Astrocyte (in vitro differentiated cells and primary cell): ENCODE results near the gene CYP2A7. TPM values are rescaled to one million over a fixed set of nuclear protein-coding genes. Genes with fewer than 3 reads are reported as not detected.
A peak's percentile ranks its signal among the peaks of the same experiment; 100 is the strongest.
"Not testable (repeated sequence)": the region's sequence is repeated elsewhere in the genome, so short reads cannot be mapped to it uniquely, and the experiment has no call there.

ENCODE experiments used
- DNase-seq: peaks from one replicate; pipeline ENCODE4 v3.0.0-alpha.2; 2010; ENCODE audit warnings: low read depth
- FAIRE-seq: peaks from 2 replicates; lab custom pipeline; 2011; peaks lifted over from hg19 to GRCh38; lab: Jason Lieb, UNC
- H2AFZ ChIP-seq: 2 replicates; pipeline ENCODE4 v1.6.0; 2012; ENCODE audit warnings: low read depth, low read length, inconsistent platforms
- H3K27ac ChIP-seq: 2 replicates; pipeline ENCODE4 v1.5.1; 2011; ENCODE audit warnings: low read depth, low read length, inconsistent platforms
- H3K27me3 ChIP-seq: 2 replicates; pipeline ENCODE4 v1.6.0; 2011; ENCODE audit warnings: low read length, inconsistent platforms; ENCODE audit not compliant: insufficient read depth
- H3K36me3 ChIP-seq: 2 replicates; pipeline ENCODE4 v1.5.1; 2011; ENCODE audit warnings: low read length, inconsistent platforms; ENCODE audit not compliant: insufficient read depth
- H3K4me1 ChIP-seq: 2 replicates; pipeline ENCODE4 v1.5.1; 2011; ENCODE audit warnings: low read length, inconsistent platforms; ENCODE audit not compliant: insufficient read depth
- H3K4me2 ChIP-seq: 2 replicates; pipeline ENCODE4 v1.6.0; 2012; ENCODE audit warnings: low read length, inconsistent platforms
- H3K4me3 ChIP-seq: 2 replicates; pipeline ENCODE4 v1.5.1; 2011; ENCODE audit warnings: low read depth, mild to moderate bottlenecking, low read length, inconsistent platforms; ENCODE audit not compliant: insufficient read depth
- H3K79me2 ChIP-seq: 2 replicates; pipeline ENCODE4 v1.6.0; 2012; ENCODE audit warnings: mild to moderate bottlenecking, low read length, inconsistent platforms; ENCODE audit not compliant: insufficient read depth
- H3K9ac ChIP-seq: 2 replicates; pipeline ENCODE4 v1.6.0; 2012; ENCODE audit warnings: mild to moderate bottlenecking, low read length, inconsistent platforms
- H3K9me3 ChIP-seq: 2 replicates; pipeline ENCODE4 v1.5.1; 2012; ENCODE audit warnings: low read depth, mild to moderate bottlenecking, low read length, inconsistent platforms; ENCODE audit not compliant: insufficient read depth
- H4K20me1 ChIP-seq: 2 replicates; pipeline ENCODE4 v1.6.0; 2012; ENCODE audit warnings: low read length, inconsistent platforms; ENCODE audit not compliant: insufficient read depth
- H3K27ac Mint-ChIP-seq: one replicate; pipeline ENCODE4 v1.8.0; 2021; ENCODE audit warnings: mild to moderate bottlenecking, mixed read lengths; ENCODE audit not compliant: unreplicated experiment
- H3K27me3 Mint-ChIP-seq: one replicate; pipeline ENCODE4 v1.8.0; 2021; ENCODE audit warnings: low read depth, mixed read lengths; ENCODE audit not compliant: unreplicated experiment
- H3K36me3 Mint-ChIP-seq: one replicate; pipeline ENCODE4 v1.8.0; 2021; ENCODE audit warnings: low read depth, mixed read lengths; ENCODE audit not compliant: unreplicated experiment
- H3K4me1 Mint-ChIP-seq: one replicate; pipeline ENCODE4 v1.8.0; 2021; ENCODE audit warnings: low read depth, mixed read lengths; ENCODE audit not compliant: unreplicated experiment
- H3K4me3 Mint-ChIP-seq: one replicate; pipeline ENCODE4 v1.8.0; 2021; ENCODE audit warnings: mild to moderate bottlenecking, moderate library complexity, mixed read lengths; ENCODE audit not compliant: unreplicated experiment
- H3K9me3 Mint-ChIP-seq: one replicate; pipeline ENCODE4 v1.8.0; 2021; ENCODE audit warnings: mild to moderate bottlenecking, mixed read lengths; ENCODE audit not compliant: unreplicated experiment
- EZH2 ChIP-seq: IDR thresholded peaks from 2 replicates; pipeline ENCODE4 v1.6.1; 2012; ENCODE audit warnings: mild to moderate bottlenecking, low read length, inconsistent platforms; ENCODE audit not compliant: insufficient read depth
- total RNA-seq: library from RNA; stranded (reverse); gene quantifications from 2 replicates; pipeline ENCODE4 v1.2.1, GENCODE V29; 2021
- TF ChIP-seq, protein P1 (sequence below): IDR thresholded peaks from 2 replicates; pipeline ENCODE4 v1.5.1; 2011; ENCODE audit warnings: low read depth, mild to moderate bottlenecking, inconsistent platforms, low read length, moderate library complexity; ENCODE audit not compliant: insufficient read depth

CYP2A7 gene
- total RNA-seq, 1 donor from 2014 or later: not detected

DNA sequence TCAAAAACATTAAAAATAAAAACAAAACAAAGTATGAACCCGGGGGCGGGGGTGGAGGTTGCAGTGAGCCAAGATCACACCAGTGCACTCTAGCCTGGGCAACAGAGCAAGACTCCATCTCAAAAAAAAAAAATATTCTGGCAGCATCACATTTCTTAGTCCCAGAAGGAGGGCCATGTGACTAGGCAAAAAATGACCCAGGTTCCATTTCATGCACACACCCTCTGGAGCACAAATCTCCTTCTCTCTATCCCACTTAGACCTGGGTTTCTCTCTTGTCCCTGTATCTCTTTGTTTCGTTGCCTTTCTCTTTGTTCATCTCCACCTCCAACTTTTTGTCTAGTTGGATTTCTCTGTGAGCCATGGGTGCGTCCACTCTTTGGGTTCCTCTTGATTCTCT, 6.2 kb upstream of the CYP2A7 start:
- Histone ChIP-seq H3K27ac (no peak overlapping the region), H3K79me2 (no peaks in the 10 kb centered on the region), H3K4me3 (no peak overlapping the region), H2AFZ (no peak overlapping the region), H3K9me3 (no peaks in the 10 kb centered on the region), H3K27me3 (no peaks in the 10 kb centered on the region), H3K36me3 (no peaks in the 10 kb centered on the region), H3K9ac (no peak overlapping the region), H3K4me2 (no peak overlapping the region), H4K20me1 (no peaks in the 10 kb centered on the region), H3K4me1 (no peaks in the 10 kb centered on the region)
- TF ChIP-seq EZH2: no peak
- TF ChIP-seq, protein P1, sequence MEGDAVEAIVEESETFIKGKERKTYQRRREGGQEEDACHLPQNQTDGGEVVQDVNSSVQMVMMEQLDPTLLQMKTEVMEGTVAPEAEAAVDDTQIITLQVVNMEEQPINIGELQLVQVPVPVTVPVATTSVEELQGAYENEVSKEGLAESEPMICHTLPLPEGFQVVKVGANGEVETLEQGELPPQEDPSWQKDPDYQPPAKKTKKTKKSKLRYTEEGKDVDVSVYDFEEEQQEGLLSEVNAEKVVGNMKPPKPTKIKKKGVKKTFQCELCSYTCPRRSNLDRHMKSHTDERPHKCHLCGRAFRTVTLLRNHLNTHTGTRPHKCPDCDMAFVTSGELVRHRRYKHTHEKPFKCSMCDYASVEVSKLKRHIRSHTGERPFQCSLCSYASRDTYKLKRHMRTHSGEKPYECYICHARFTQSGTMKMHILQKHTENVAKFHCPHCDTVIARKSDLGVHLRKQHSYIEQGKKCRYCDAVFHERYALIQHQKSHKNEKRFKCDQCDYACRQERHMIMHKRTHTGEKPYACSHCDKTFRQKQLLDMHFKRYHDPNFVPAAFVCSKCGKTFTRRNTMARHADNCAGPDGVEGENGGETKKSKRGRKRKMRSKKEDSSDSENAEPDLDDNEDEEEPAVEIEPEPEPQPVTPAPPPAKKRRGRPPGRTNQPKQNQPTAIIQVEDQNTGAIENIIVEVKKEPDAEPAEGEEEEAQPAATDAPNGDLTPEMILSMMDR: no peak
- Mint-ChIP-seq H3K27me3 (peaks cover 29% of the 10 kb centered on the region), H3K27ac (no peak overlapping the region), H3K4me1 (peaks cover 4% of the 10 kb centered on the region), H3K4me3 (no peak overlapping the region), H3K36me3 (no peaks in the 10 kb centered on the region), H3K9me3 (peaks cover 4% of the 10 kb centered on the region)
- DNase-seq: no peak
- FAIRE-seq: no peak

- not testable (repeated sequence) for FAIRE-seq, H3K36me3 ChIP-seq, H3K4me3 ChIP-seq, DNase-seq, H3K4me2 ChIP-seq, H3K27ac ChIP-seq, H2AFZ ChIP-seq, H3K79me2 ChIP-seq, H3K9ac ChIP-seq, H3K36me3 Mint-ChIP-seq, H3K4me1 Mint-ChIP-seq, H3K27ac Mint-ChIP-seq, H3K27me3 ChIP-seq, H3K9me3 ChIP-seq, H3K4me3 Mint-ChIP-seq, H4K20me1 ChIP-seq, H3K4me1 ChIP-seq
- H3K27me3 Mint-ChIP-seq: peaks cover 45% of the 10 kb centered on the region
- H3K9me3 Mint-ChIP-seq: peaks cover 17% of the 10 kb centered on the region
Measured at GRCh38 chr19:40884187-40884931, 2.3 kb upstream of the CYP2A7 start.

DNA sequence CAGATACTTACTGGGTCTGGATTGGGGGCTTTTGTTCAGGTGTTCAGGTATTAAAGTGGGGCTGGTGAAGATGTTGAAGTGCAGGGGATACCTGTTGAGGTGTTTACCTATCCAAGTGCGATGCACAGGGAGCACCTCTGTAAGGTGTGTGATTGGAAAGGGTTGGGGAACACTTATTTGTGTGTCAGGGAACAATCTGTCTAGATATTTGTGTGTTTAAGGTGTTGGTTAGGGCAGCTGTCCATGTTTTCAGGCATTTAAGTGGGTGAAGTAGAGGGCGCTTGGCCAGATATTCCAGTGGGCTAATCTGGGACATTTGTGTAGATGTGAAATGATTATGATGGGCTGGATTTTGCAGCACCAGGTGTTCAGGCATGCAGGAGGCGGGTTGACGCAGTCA, 2.7 kb downstream of the CYP2A7 start:
- H3K4me2 ChIP-seq, H3K9ac ChIP-seq, FAIRE-seq, H3K4me3 ChIP-seq, DNase-seq, H3K4me1 Mint-ChIP-seq, H4K20me1 ChIP-seq, H3K79me2 ChIP-seq, H3K4me1 ChIP-seq, H3K27me3 ChIP-seq, H3K9me3 ChIP-seq, H3K36me3 ChIP-seq, H3K27ac ChIP-seq, H3K36me3 Mint-ChIP-seq, H3K27ac Mint-ChIP-seq, H3K4me3 Mint-ChIP-seq, H2AFZ ChIP-seq: not testable (repeated sequence)
- peaks cover 25% of the 10 kb centered on the region for H3K9me3 Mint-ChIP-seq
- H3K27me3 Mint-ChIP-seq: peaks cover 75% of the 10 kb centered on the region

DNA sequence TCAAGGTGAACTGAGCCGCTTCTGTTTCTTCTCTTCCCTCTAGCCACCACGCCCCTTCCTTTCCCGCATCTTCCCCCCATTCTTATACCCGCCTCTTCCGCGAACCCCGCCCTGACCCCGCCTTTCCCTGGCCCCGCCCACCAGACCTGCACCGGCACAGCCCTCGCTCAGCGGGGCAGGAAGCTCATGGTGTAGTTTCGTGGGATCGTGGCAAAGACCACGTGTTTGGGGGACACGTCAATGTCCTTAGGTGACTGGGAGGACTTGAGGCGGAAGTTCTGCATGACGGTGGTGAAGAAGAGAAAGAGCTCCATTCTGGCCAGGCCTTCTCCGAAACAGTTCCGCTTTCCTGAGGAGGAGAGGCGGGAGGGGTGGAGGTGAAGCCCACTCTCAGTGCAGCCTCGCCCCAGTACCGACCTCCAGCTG, 6.5 kb downstream of the CYP2A7 start:
- H3K4me3 ChIP-seq, H2AFZ ChIP-seq, H3K27ac Mint-ChIP-seq, H3K27me3 ChIP-seq, H3K36me3 Mint-ChIP-seq, FAIRE-seq, H3K4me1 Mint-ChIP-seq, H3K9ac ChIP-seq, H3K4me3 Mint-ChIP-seq, H4K20me1 ChIP-seq, H3K36me3 ChIP-seq, DNase-seq, H3K4me2 ChIP-seq, H3K27ac ChIP-seq, H3K79me2 ChIP-seq, H3K9me3 ChIP-seq, H3K4me1 ChIP-seq: not testable (repeated sequence)
- Mint-ChIP-seq H3K9me3 (peaks cover 15% of the 10 kb centered on the region), H3K27me3 (peaks cover 62% of the 10 kb centered on the region)

- not testable (repeated sequence) for H3K79me2 ChIP-seq, H3K36me3 Mint-ChIP-seq, H3K4me3 ChIP-seq, H3K27ac ChIP-seq, H4K20me1 ChIP-seq, FAIRE-seq, H3K36me3 ChIP-seq, H3K4me1 ChIP-seq, DNase-seq, H3K4me2 ChIP-seq, H3K27me3 ChIP-seq, H3K4me3 Mint-ChIP-seq, H2AFZ ChIP-seq, H3K9me3 ChIP-seq, H3K9ac ChIP-seq, H3K4me1 Mint-ChIP-seq
- Mint-ChIP-seq H3K27me3 (peaks cover 60% of the 10 kb centered on the region), H3K27ac (peak overlapping the region; percentile 47), H3K9me3 (peaks cover 19% of the 10 kb centered on the region)
Measured at GRCh38 chr19:40874874-40875273, 7.2 kb downstream of the CYP2A7 start.
